Testis (tissue), 2 donors: Measurements from ENCODE around the gene MYO1D.

Source experiments
- POLR2A ChIP-seq: fragments of 450-650 bp; IDR thresholded peaks from one replicate; pipeline ENCODE4 v1.6.1; 2017; ENCODE audit warnings: antibody characterized with exemption, mild to moderate bottlenecking, moderate library complexity
- TF ChIP-seq, protein P1 (sequence below), 3 experiments: fragments of 450-650 bp in 2 of 3; fragments of 200-600 bp in 1 of 3; sonication (generic) in 1 of 3; IDR thresholded peaks; one replicate each; pipeline ENCODE4 v1.5.1; 2016 to 2019; ENCODE audit warnings: antibody characterized with exemption in 3 of 3, mild to moderate bottlenecking in 2 of 3, moderate library complexity in 1 of 3

GRCh38 chr17:32546031-32546444, 330.9 kb downstream of the MYO1D start:
- TF ChIP-seq, protein P1, sequence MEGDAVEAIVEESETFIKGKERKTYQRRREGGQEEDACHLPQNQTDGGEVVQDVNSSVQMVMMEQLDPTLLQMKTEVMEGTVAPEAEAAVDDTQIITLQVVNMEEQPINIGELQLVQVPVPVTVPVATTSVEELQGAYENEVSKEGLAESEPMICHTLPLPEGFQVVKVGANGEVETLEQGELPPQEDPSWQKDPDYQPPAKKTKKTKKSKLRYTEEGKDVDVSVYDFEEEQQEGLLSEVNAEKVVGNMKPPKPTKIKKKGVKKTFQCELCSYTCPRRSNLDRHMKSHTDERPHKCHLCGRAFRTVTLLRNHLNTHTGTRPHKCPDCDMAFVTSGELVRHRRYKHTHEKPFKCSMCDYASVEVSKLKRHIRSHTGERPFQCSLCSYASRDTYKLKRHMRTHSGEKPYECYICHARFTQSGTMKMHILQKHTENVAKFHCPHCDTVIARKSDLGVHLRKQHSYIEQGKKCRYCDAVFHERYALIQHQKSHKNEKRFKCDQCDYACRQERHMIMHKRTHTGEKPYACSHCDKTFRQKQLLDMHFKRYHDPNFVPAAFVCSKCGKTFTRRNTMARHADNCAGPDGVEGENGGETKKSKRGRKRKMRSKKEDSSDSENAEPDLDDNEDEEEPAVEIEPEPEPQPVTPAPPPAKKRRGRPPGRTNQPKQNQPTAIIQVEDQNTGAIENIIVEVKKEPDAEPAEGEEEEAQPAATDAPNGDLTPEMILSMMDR (IDR thresholded peaks at IDR 0.05), result no peak
- TF ChIP-seq POLR2A, result no peak
